Parathyroid adenoma (tissue), 2 donors: ENCODE data around the gene SMG1.
"Not testable (repeated sequence)": the region's sequence is repeated elsewhere in the genome, so short reads cannot be mapped to it uniquely, and the experiment has no call there.

ENCODE experiments used
- H2AFZ ChIP-seq: fragments of 300-600 bp; sonication (generic); one replicate; pipeline ENCODE4 v1.7.0; 2017; ENCODE audit warnings: antibody characterized with exemption, mild to moderate bottlenecking
- H3K27ac ChIP-seq: fragments of 300-600 bp; sonication (generic); one replicate; pipeline ENCODE4 v1.7.0; 2017
- H3K27me3 ChIP-seq: fragments of 300-600 bp; sonication (generic); one replicate; pipeline ENCODE4 v1.7.0; 2017; ENCODE audit warnings: low read length; ENCODE audit not compliant: control insufficient read depth, insufficient read depth
- H3K36me3 ChIP-seq: fragments of 300-600 bp; sonication (generic); one replicate; pipeline ENCODE4 v1.7.0; 2017; ENCODE audit warnings: low read length; ENCODE audit not compliant: control insufficient read depth, insufficient read depth
- H3K4me1 ChIP-seq: fragments of 300-600 bp; sonication (generic); one replicate; pipeline ENCODE4 v1.7.0; 2017; ENCODE audit warnings: control low read depth
- H3K4me2 ChIP-seq: fragments of 300-600 bp; sonication (generic); one replicate; pipeline ENCODE4 v1.7.0; 2017; ENCODE audit warnings: low read length
- H3K4me3 ChIP-seq: fragments of 300-600 bp; sonication (generic); one replicate; pipeline ENCODE4 v1.7.0; 2017; ENCODE audit warnings: low read depth, low read length
- H3K79me2 ChIP-seq: fragments of 300-600 bp; sonication (generic); one replicate; pipeline ENCODE4 v1.7.0; 2017; ENCODE audit warnings: control low read depth
- H3K9ac ChIP-seq: fragments of 300-600 bp; sonication (generic); one replicate; pipeline ENCODE4 v1.7.0; 2017; ENCODE audit warnings: mild to moderate bottlenecking
- H3K9me3 ChIP-seq: fragments of 300-600 bp; sonication (generic); one replicate; pipeline ENCODE4 v1.7.0; 2017; ENCODE audit warnings: low read length; ENCODE audit not compliant: control insufficient read depth
- donor health status: primary hyperparathyroidism.

SMG1 gene

GRCh38 chr16:18909585-18909984, 16.6 kb downstream of the SMG1 start:
- H3K4me2 ChIP-seq: not testable (repeated sequence)

GRCh38 chr16:18908716-18909115, 17.5 kb downstream of the SMG1 start:
- not testable (repeated sequence) for H3K36me3 ChIP-seq, H3K4me1 ChIP-seq, H3K27me3 ChIP-seq, H3K4me2 ChIP-seq, H3K27ac ChIP-seq, H2AFZ ChIP-seq, H3K4me3 ChIP-seq, H3K9ac ChIP-seq, H3K9me3 ChIP-seq
- H3K79me2 ChIP-seq: peaks cover 44% of the 10 kb centered on the region

More at GRCh38 chr16:18909585-18909984, 16.6 kb downstream of the SMG1 start:
- peaks cover 42% of the 10 kb centered on the region for H3K79me2 ChIP-seq
- H3K4me3 ChIP-seq, H3K36me3 ChIP-seq, H3K27ac ChIP-seq, H2AFZ ChIP-seq, H3K9me3 ChIP-seq, H3K27me3 ChIP-seq, H3K9ac ChIP-seq, H3K4me1 ChIP-seq: not testable (repeated sequence)

DNA sequence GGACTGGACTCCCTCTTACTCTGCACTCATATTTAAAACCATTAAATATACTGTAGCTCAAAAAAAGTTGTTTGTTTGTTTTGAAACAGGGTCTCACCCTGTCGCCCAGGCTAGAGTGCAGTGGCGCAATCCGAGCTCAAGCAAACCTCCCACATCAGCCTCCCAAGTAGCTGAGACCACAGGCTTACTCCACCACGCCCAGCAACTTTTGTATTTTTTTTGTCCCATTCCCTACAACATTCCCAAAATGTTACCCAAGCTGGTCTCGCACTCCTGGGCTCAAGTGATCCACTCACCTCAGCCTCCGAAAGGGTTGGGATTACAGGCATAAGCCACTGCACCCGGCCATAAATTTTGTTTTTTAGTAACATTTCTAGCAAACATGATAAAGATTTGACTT, 23.4 kb downstream of the SMG1 start:
- not testable (repeated sequence) for H2AFZ ChIP-seq, H3K9me3 ChIP-seq, H3K4me1 ChIP-seq, H3K27ac ChIP-seq, H3K36me3 ChIP-seq, H3K4me3 ChIP-seq, H3K27me3 ChIP-seq, H3K4me2 ChIP-seq, H3K9ac ChIP-seq
- peaks cover 30% of the 10 kb centered on the region for H3K79me2 ChIP-seq

DNA sequence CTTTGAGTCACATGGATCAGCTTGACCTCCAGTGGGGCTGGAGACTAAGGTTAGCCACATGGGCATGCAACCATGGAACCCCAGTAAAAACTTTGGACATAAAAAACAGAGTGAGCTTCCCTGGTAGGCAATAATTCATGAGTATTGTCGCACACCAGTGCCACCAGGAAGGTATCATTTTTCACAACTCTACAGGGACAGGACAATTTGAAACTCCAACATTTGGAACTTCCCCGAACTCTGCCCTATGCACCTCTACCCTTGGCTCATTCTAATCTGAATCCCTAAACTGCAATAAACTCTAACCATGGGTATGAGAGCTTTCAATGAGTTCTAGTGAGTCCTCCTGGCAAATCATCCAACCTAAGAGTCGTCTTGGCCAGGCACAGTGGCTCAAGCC, 24.2 kb downstream of the SMG1 start:
- not testable (repeated sequence) for H3K9me3 ChIP-seq, H3K4me3 ChIP-seq, H3K27me3 ChIP-seq, H3K27ac ChIP-seq, H3K36me3 ChIP-seq, H3K4me2 ChIP-seq, H2AFZ ChIP-seq, H3K9ac ChIP-seq, H3K4me1 ChIP-seq
- H3K79me2 ChIP-seq: peaks cover 26% of the 10 kb centered on the region

- not testable (repeated sequence) for H3K4me2 ChIP-seq, H3K27ac ChIP-seq, H3K9ac ChIP-seq, H3K36me3 ChIP-seq, H3K9me3 ChIP-seq, H3K4me3 ChIP-seq, H3K4me1 ChIP-seq, H3K27me3 ChIP-seq, H2AFZ ChIP-seq
- H3K79me2 ChIP-seq: peaks cover 18% of the 10 kb centered on the region
Observed at GRCh38 chr16:18901194-18901593, 25.0 kb downstream of the SMG1 start.

DNA sequence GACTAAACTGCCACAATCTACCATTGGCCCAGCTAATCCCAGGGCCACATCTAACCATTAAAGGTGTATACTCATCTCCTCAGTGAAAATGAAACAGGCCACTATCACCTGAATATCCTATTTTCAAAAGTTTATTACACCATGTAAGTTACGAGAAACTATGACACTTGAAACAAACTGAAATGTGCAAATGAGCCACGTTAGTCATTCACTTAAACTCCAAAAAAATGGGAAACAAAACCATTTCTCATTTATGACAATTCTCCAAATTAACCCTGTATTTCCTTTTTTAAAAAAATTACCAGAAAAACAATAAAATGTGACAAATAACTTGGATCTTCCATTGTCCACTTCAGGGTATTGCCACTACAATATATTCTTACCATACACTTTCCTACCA, 41.8 kb downstream of the SMG1 start:
- H3K36me3 ChIP-seq: not testable (repeated sequence)

GRCh38 chr16:18877734-18878133, 48.5 kb downstream of the SMG1 start:
- not testable (repeated sequence) for H3K9ac ChIP-seq, H3K27me3 ChIP-seq, H3K4me3 ChIP-seq, H2AFZ ChIP-seq, H3K9me3 ChIP-seq, H3K4me1 ChIP-seq, H3K27ac ChIP-seq, H3K79me2 ChIP-seq, H3K36me3 ChIP-seq, H3K4me2 ChIP-seq

More for the DNA sequence above, 41.8 kb downstream of the SMG1 start:
- H2AFZ ChIP-seq, H3K27ac ChIP-seq, H3K27me3 ChIP-seq, H3K4me2 ChIP-seq, H3K9me3 ChIP-seq, H3K79me2 ChIP-seq, H3K4me3 ChIP-seq, H3K4me1 ChIP-seq, H3K9ac ChIP-seq: not testable (repeated sequence)

DNA sequence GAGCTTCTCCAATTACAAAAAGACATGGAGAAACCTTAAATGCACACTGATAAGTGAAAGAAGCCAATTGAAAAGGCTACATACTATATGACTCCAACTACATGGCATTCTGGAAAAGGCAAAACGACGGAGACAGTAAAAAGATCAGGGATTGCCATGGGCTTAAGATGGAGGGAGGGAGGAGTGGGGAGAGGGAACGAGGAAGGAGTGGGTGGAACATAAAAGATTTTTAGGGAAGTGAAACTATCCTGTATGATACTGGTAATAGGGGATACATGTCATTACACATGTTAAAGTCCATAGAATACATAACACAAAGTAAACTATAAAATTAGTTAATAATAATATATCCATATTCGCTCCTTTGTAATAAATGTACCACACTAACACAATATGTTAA, 48.9 kb downstream of the SMG1 start:
- not testable (repeated sequence) for H3K36me3 ChIP-seq, H3K27ac ChIP-seq, H3K4me2 ChIP-seq, H3K9me3 ChIP-seq, H2AFZ ChIP-seq, H3K79me2 ChIP-seq, H3K9ac ChIP-seq, H3K4me1 ChIP-seq, H3K27me3 ChIP-seq, H3K4me3 ChIP-seq

- not testable (repeated sequence) for H3K9me3 ChIP-seq, H2AFZ ChIP-seq
Observed at GRCh38 chr16:18876301-18876700, 49.9 kb downstream of the SMG1 start.

DNA sequence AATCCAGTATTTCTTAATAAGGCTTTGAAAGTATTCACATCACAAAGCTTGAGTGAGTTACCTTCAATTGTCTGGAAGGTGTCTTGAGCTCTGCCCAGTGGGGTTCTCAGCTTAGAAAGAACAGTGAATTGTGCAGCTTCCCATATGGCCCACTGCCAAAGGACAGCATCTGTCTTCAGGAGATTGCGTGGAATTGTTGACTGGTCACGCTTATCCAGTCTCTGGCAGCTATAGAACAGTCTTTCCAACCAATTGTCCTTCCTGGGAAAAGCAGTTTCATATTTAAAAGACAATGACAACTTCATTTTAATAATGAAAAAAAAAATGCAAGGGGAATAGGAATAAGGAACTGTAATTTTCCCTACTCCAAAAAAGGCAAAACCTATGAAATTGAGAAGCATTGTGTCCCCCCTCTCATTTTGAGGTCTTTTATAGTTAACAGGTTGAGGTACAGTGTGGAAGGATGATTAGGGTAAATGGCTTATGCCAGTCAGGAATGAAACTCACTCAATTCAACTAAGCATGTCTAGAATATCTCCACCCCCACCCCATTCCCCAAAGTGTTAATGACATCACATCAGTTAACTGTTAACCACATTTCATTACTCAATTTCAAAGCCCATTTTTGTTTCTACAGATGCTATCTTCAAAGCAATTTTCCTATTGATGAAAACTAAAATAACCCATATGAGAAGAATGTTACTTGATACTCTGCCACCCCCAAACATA, 57.0 kb downstream of the SMG1 start:
- H3K4me1 ChIP-seq, H3K9me3 ChIP-seq, H3K36me3 ChIP-seq, H3K27me3 ChIP-seq, H3K79me2 ChIP-seq, H3K4me2 ChIP-seq, H3K9ac ChIP-seq, H2AFZ ChIP-seq, H3K27ac ChIP-seq, H3K4me3 ChIP-seq: not testable (repeated sequence)

More at GRCh38 chr16:18876301-18876700, 49.9 kb downstream of the SMG1 start:
- not testable (repeated sequence) for H3K27me3 ChIP-seq, H3K27ac ChIP-seq, H3K4me3 ChIP-seq, H3K36me3 ChIP-seq, H3K4me2 ChIP-seq, H3K4me1 ChIP-seq, H3K9ac ChIP-seq, H3K79me2 ChIP-seq

- H3K4me1 ChIP-seq, H2AFZ ChIP-seq, H3K9ac ChIP-seq, H3K9me3 ChIP-seq, H3K4me3 ChIP-seq, H3K27me3 ChIP-seq, H3K79me2 ChIP-seq, H3K27ac ChIP-seq, H3K4me2 ChIP-seq, H3K36me3 ChIP-seq: not testable (repeated sequence)
Observed at GRCh38 chr16:18866277-18866823, 59.9 kb downstream of the SMG1 start.
